ENCODE measurements around the gene SYK. TPM values are rescaled to one million over a fixed set of nuclear protein-coding genes. Genes with fewer than 3 reads are reported as not detected.

The SYK gene
- total RNA-seq, 4 donors from 2014 or later: 50.7 to 107 (median 87.1) TPM

DNA sequence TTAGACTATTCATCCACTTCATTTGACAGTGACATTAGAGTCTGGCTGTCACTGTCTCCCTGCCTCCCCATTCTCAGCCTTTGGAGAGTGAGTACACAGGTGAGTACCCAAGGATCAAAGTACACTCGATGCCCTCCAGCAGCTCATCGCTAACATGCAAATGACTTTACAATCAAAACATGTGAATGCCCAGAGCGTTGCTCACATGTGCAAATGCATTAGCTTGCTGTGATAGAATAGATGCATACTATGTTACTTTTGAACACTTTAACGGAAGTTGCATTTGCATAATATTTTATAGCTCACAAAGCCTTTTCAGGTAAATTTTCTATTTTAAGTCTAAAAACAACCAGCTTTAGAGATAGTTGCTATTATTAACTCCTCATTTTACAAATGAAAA is 107.6 kb downstream of the SYK start:
- Histone ChIP-seq H3K27ac (no peak overlapping the region), H3K36me3 (no peaks in the 10 kb centered on the region), H3K4me1 (peaks cover 43 to 46% of the 10 kb centered on the region in 2 donors), H3K4me3 (replicated peaks in 1 of 3) (no peak overlapping the region), H3K9me3 (no peaks in the 10 kb centered on the region), H3K27me3 (no peaks in the 10 kb centered on the region)
- intact Hi-C loops (cut with DNase I): no loop called here
- DNase-seq: no peak
- TF ChIP-seq CTCF (IDR thresholded peaks at IDR 0.05): no peak
- no peak for TF ChIP-seq POLR2A (IDR thresholded peaks at IDR 0.05)
- WGBS, 2 donors: 54 to 59% methylated on average over 4 of the region's 4 CpGs

GRCh38 chr9:90909747-90910283 is 108.2 kb downstream of the SYK start:
- no peak overlapping the region for H3K27ac ChIP-seq
- no peak overlapping the region for H3K4me3 ChIP-seq (replicated peaks in 1 of 3)
- WGBS, 2 donors: 81 to 96% methylated on average over 3 of the region's 3 CpGs
- peaks cover 42 to 46% of the 10 kb centered on the region in 2 donors for H3K4me1 ChIP-seq
- TF ChIP-seq POLR2A (IDR thresholded peaks at IDR 0.05): no peak
- no peak for TF ChIP-seq CTCF (IDR thresholded peaks at IDR 0.05)
- intact Hi-C loops (cut with DNase I): loop anchor here (5.0 to 10.0 kb wide), 2 partner anchors 775 to 817 kb away; no protein-coding TSS in a partner anchor
- no peaks in the 10 kb centered on the region for H3K9me3 ChIP-seq
- no peaks in the 10 kb centered on the region for H3K36me3 ChIP-seq
- no peaks in the 10 kb centered on the region for H3K27me3 ChIP-seq
- peak in 1 of 2 donors; percentile 48 for DNase-seq

GRCh38 chr9:90914196-90914595 is 112.6 kb downstream of the SYK start:
- peak overlapping the region; percentile 63 to 77 (median 71) for H3K27ac ChIP-seq
- intact Hi-C loops (cut with DNase I): loop anchor here (5.0 to 10.0 kb wide), 2 partner anchors 771 to 813 kb away; no protein-coding TSS in a partner anchor
- DNase-seq: peak; percentile 91 to 95
- H3K27me3 ChIP-seq: no peaks in the 10 kb centered on the region
- H3K9me3 ChIP-seq: no peaks in the 10 kb centered on the region
- no peaks in the 10 kb centered on the region for H3K36me3 ChIP-seq
- TF ChIP-seq CTCF (IDR thresholded peaks at IDR 0.05): no peak
- TF ChIP-seq POLR2A (IDR thresholded peaks at IDR 0.05): peak in 1 of 2 donors; percentile 32
- 34 to 41% methylated on average over 11 to 14 of the region's 14 CpGs for WGBS, 2 donors
- H3K4me1 ChIP-seq: peaks cover 17 to 23% of the 10 kb centered on the region in 2 donors
- H3K4me3 ChIP-seq (replicated peaks in 1 of 3): no peak overlapping the region

DNA sequence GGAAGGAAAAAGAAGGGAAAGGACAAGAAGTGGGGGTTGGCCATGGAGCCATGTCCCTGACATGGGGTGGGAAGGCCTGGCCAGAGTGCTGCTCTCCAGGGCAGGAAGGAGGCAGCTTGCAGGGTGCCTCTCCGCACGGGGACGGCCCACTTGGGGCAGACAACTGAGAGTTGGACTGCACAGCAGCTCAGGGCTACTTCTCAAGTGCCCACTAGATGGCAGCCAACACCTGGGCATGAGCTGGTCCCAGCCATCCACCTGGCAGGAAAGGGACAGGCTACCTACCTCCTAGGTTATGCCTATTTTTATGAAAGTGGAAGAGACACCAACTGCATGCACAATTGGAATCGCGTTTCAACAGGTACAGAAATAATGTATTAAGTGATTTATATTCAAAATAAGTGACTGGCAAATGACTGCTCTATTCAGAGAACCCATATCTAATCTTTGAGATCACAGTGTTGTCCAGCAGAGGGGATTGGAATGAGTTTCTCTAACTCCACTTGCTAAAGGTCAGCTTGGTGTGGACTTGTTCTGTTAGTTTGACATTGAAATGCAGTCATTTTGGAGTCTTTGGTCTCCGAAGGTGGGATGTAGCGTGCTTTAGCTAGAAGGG is 113.4 kb downstream of the SYK start:
- Histone ChIP-seq H3K4me1 (peaks cover 14 to 20% of the 10 kb centered on the region in 2 donors), H3K4me3 (replicated peaks in 1 of 3) (no peak overlapping the region), H3K9me3 (no peaks in the 10 kb centered on the region), H3K27me3 (no peaks in the 10 kb centered on the region), H3K27ac (peak overlapping the region; percentile 63 to 77 (median 71)), H3K36me3 (no peaks in the 10 kb centered on the region)
- DNase-seq: peak; percentile 86 to 89
- WGBS, 2 donors: 11 to 15% methylated on average over 6 to 7 of the region's 7 CpGs
- intact Hi-C loops (cut with DNase I): loop anchor here (5.0 to 10.0 kb wide), 4 partner anchors 272 to 812 kb away; no protein-coding TSS in a partner anchor
- TF ChIP-seq POLR2A (IDR thresholded peaks at IDR 0.05): no peak
- TF ChIP-seq CTCF (IDR thresholded peaks at IDR 0.05): peak; percentile 69 to 98 (median 90)

DNA sequence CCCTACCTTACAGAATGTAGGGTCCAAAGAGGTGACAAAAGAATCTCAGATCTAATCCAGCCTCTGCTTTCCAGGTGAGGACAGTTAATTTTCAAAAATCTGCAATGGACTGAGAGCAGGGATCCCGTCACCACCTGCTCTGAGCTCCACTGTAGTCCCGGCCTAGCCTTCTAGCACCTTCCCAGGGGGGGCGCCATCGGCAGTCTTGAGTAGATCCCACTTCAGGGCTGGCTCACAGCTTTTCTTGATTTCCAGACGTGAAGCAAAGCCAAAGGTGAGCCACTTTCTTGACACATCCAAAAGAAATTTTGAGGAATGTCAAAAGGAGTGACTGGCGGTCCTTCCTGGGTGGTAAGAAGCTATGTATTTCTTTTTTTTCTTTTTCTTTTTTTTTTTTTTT is 114.1 kb downstream of the SYK start:
- Histone ChIP-seq H3K36me3 (no peaks in the 10 kb centered on the region), H3K27me3 (no peaks in the 10 kb centered on the region), H3K9me3 (no peaks in the 10 kb centered on the region), H3K4me3 (replicated peaks in 1 of 3) (no peak overlapping the region), H3K27ac (peak overlapping the region in 2 of 3 donors; percentile 63 to 77), H3K4me1 (peaks cover 22 to 27% of the 10 kb centered on the region in 2 donors)
- intact Hi-C loops (cut with DNase I): loop anchor here (5.0 to 10.0 kb wide), 3 partner anchors 272 to 769 kb away; no protein-coding TSS in a partner anchor
- WGBS, 2 donors: 73 to 83% methylated on average over 6 of the region's 6 CpGs
- DNase-seq: peak; percentile 62 to 67
- TF ChIP-seq POLR2A (IDR thresholded peaks at IDR 0.05): no peak
- peak in 2 of 6 experiments; percentile 10 to 14 for TF ChIP-seq CTCF (IDR thresholded peaks at IDR 0.05)

Data from thyroid gland (tissue), 4 donors.